ENCODE data around the gene AP2A2. TPM values are rescaled to one million over a fixed set of nuclear protein-coding genes. Genes with fewer than 3 reads are reported as not detected.

AP2A2 gene
- total RNA-seq, 1 experiment from 2014 or later = 47.1 TPM

- TF ChIP-seq SMAD4 (CRISPR knock-in tag; IDR thresholded peaks at IDR 0.05) (no peak), CBFB (CRISPR knock-in tag; IDR thresholded peaks at IDR 0.05; ENCODE audit: low read depth) (no peak), ZNF121 (CRISPR knock-in tag; IDR thresholded peaks at IDR 0.05) (no peak)
Observed at GRCh38 chr11:995752-996420, 70.2 kb downstream of the AP2A2 start (continued).

GRCh38 chr11:996681-997080 is 71.0 kb downstream of the AP2A2 start:
- POLR2A ChIA-PET = no interaction called here
- Mint-ChIP-seq H3K36me3 (peaks cover 41% of the 10 kb centered on the region), H3K27me3 (ENCODE audit: low read depth) (no peaks in the 10 kb centered on the region), H3K27ac (no peak overlapping the region), H3K4me3 (no peak overlapping the region), H3K4me1 (no peaks in the 10 kb centered on the region), H3K9me3 (peaks cover 4% of the 10 kb centered on the region)
- no peak for TF ChIP-seq SMAD4 (CRISPR knock-in tag; IDR thresholded peaks at IDR 0.05)
- TF ChIP-seq STAT6 (CRISPR knock-in tag; conservative IDR thresholded peaks at IDR 0.05; ENCODE audit: low read depth) = no peak
- TF ChIP-seq ZSCAN18 (CRISPR knock-in tag; IDR thresholded peaks at IDR 0.05) = no peak
- TF ChIP-seq ZNF281 (CRISPR knock-in tag; IDR thresholded peaks at IDR 0.05) = no peak
- TF ChIP-seq ERG (CRISPR knock-in tag; IDR thresholded peaks at IDR 0.05) = no peak
- no peak for TF ChIP-seq SP1 (CRISPR knock-in tag; conservative IDR thresholded peaks at IDR 0.05)
- no peak for TF ChIP-seq CTCF (IDR thresholded peaks at IDR 0.05)
- no peak for DNase-seq (ENCODE audit: low spot score)
- CTCF ChIA-PET = no interaction called here
- no peak for ATAC-seq

GRCh38 chr11:997907-998306 is 72.2 kb downstream of the AP2A2 start:
- ATAC-seq = no peak
- H3K27me3 Mint-ChIP-seq (ENCODE audit: low read depth) = no peaks in the 10 kb centered on the region
- H3K36me3 Mint-ChIP-seq = peaks cover 40% of the 10 kb centered on the region
- ChIA-PET CTCF (no interaction called here), POLR2A (no interaction called here)
- H3K4me1 Mint-ChIP-seq = no peaks in the 10 kb centered on the region
- no peak overlapping the region for H3K4me3 Mint-ChIP-seq
- DNase-seq (ENCODE audit: low spot score) = no peak
- H3K27ac Mint-ChIP-seq = no peak overlapping the region
- H3K9me3 Mint-ChIP-seq = peaks cover 4% of the 10 kb centered on the region
- TF ChIP-seq ESRRA (CRISPR knock-in tag; IDR thresholded peaks at IDR 0.05; ENCODE audit: borderline replicate concordance) = no peak
- TF ChIP-seq AFF4 (CRISPR knock-in tag; IDR thresholded peaks at IDR 0.05; ENCODE audit: borderline replicate concordance) = no peak
- TF ChIP-seq ATF1 (CRISPR knock-in tag; IDR thresholded peaks at IDR 0.05) = no peak
- TF ChIP-seq ATF2 (CRISPR knock-in tag; IDR thresholded peaks at IDR 0.05; ENCODE audit: borderline replicate concordance, low read depth) = no peak
- TF ChIP-seq CREM (CRISPR knock-in tag; IDR thresholded peaks at IDR 0.05) = no peak
- no peak for TF ChIP-seq SMAD4 (CRISPR knock-in tag; IDR thresholded peaks at IDR 0.05)
- no peak for TF ChIP-seq TEAD1 (CRISPR knock-in tag; IDR thresholded peaks at IDR 0.05)
- no peak for TF ChIP-seq NFATC4 (CRISPR knock-in tag; IDR thresholded peaks at IDR 0.05)

All from WTC11 (cell line).